Mammary epithelial cell (primary cell): ENCODE data around the gene DSG1.

Experiments
- EZH2 ChIP-seq: IDR thresholded peaks from 2 replicates; pipeline ENCODE4 v1.6.1; 2012; ENCODE audit warnings: low read length, inconsistent platforms, borderline replicate concordance
- TF ChIP-seq, protein P1 (sequence below), 2 donors: IDR thresholded peaks in 1 of 2; conservative IDR thresholded peaks in 1 of 2; 2 replicates each; pipeline ENCODE4 v1.5.1; 2011 to 2012; ENCODE audit warnings: inconsistent platforms in 2 of 2, low read length in 2 of 2, mild to moderate bottlenecking in 2 of 2, control low read depth in 1 of 2, low read depth in 1 of 2; ENCODE audit not compliant: insufficient read depth in 1 of 2; ENCODE audit errors: extremely low read depth in 1 of 2

- TF ChIP-seq, protein P1, sequence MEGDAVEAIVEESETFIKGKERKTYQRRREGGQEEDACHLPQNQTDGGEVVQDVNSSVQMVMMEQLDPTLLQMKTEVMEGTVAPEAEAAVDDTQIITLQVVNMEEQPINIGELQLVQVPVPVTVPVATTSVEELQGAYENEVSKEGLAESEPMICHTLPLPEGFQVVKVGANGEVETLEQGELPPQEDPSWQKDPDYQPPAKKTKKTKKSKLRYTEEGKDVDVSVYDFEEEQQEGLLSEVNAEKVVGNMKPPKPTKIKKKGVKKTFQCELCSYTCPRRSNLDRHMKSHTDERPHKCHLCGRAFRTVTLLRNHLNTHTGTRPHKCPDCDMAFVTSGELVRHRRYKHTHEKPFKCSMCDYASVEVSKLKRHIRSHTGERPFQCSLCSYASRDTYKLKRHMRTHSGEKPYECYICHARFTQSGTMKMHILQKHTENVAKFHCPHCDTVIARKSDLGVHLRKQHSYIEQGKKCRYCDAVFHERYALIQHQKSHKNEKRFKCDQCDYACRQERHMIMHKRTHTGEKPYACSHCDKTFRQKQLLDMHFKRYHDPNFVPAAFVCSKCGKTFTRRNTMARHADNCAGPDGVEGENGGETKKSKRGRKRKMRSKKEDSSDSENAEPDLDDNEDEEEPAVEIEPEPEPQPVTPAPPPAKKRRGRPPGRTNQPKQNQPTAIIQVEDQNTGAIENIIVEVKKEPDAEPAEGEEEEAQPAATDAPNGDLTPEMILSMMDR (conservative IDR thresholded peaks at IDR 0.05 in 1 of 2, IDR thresholded peaks at IDR 0.05 in 1 of 2; ENCODE audit: extremely low read depth in 1 of 2, insufficient read depth in 1 of 2, low read depth in 1 of 2, low read length in 2 of 2) = no peak
- TF ChIP-seq EZH2 = no peak
Measured at GRCh38 chr18:31356025-31356424, 38.1 kb downstream of the DSG1 start.
